GM18519 (cell line): Measurements from ENCODE around the gene ABCB8.
A peak's percentile ranks its signal among the peaks of the same experiment; 100 is the strongest.

Experiments
- ATAC-seq: cut with Tn5 transposase; IDR thresholded peaks from one replicate; pipeline ENCODE4 v1.9.1; 2021; ENCODE audit warnings: mild to moderate bottlenecking, moderate library complexity; ENCODE audit not compliant: unreplicated experiment, low FRiP score

The ABCB8 gene

DNA sequence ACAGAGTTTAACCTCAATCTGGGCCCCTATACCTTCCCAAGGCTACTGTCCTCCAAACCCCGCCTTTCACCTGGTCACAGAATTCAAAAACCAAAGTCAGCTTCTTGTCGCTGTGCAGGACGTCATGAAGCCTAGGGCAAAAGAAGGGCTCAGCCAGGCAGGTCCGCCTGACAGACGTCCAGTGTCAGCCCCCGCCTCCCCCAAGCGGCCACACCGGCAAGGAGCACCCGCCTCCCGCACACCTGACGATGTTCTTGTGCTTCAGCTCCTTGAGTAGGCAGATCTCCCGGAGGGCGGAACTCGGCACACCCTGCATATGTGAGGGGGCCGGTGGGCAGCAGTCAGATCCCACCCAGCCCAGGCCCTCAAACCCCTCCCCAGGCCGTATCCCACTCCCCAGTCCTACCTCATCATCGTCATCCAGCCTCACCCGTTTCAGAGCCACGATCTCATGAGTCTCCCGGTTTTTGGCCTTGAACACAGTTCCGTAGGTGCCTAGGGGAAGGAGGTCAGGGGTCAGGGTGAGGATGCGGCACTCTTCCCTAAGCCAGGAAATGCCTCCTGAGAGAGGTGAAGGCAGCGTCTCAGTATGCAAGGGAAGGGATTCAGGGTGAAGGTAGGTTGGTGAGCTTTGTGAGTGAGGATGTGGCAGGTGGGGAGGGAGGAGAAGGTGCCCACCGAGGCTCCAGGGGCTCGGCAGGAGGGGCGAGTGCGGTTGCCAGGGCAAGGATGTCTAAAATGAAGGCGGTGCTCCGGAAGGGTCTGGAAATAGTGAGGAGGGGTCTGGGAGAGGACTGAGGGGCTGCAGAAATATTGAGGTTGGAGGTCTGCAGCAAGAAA is 28.6 kb downstream of the ABCB8 start:
- no peak for ATAC-seq

DNA sequence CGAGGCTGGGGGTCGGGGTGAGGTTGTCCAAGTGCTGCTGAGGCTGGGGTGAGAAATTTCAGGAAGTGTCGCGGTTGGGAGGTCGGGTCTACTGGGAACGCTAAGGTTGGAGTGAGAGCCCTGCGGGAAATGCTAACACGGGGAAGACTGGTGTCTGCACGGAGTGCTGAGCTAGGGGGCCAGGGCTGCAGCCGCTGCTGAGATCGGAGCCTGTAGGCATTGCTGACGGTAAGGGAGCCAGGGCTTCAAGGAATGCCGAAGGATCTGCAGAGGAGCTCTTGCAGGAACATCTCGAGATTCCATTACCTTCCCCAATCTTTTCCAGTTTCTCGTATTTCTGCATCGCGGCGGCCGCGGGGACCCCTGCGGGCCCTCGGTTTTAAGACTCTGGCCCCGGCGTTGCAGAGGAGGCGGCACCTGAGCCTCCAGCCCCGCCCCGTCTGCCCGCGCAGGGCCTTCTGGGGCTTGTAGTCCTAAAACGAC is 29.3 kb downstream of the ABCB8 start, which contains the start of gene CDK5:
Gene CDK5 (minus strand): TSS at position 392 of the 483 bp plus-strand sequence. CDS start 49 bp downstream, at position 343.
- no peak for ATAC-seq

DNA sequence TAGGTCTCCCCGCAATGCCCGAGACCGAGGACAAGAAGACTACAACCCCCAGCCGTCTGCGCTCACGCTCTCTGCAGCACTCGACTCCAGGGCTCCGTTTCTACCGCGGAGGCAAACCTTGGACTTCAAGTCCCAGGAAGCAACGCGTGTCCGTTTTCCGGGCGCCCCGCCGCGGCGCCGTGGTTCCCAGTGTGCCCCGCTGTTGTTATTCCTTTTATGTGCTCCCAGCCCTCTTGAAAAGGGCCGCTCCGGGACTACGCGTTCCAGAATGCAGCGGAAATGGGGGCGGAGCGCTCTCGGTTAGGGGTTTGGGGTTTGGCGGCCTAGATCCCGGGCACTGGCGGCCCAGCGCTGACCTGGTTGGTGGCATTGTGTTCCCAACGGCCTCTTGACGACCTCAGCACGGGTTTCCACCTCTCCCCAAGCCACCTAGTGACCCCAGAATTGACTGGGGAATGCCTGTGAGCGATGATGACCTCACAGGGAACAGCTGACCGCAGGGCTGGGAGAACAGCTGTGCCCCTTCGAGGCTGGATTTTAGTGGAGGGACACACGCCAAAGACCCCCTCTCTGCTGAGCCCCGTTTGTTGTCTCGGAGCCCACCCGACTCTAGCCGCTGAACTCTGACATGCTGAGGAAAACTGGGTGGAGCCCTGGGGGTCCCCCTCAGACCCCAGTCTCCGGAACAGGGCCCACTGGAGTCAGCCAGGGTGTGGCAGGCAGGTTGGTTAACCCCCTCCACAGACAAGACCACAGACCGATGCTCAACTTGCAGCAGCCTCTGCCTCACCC is 29.9 kb downstream of the ABCB8 start:
- ATAC-seq: peak; percentile 82

DNA sequence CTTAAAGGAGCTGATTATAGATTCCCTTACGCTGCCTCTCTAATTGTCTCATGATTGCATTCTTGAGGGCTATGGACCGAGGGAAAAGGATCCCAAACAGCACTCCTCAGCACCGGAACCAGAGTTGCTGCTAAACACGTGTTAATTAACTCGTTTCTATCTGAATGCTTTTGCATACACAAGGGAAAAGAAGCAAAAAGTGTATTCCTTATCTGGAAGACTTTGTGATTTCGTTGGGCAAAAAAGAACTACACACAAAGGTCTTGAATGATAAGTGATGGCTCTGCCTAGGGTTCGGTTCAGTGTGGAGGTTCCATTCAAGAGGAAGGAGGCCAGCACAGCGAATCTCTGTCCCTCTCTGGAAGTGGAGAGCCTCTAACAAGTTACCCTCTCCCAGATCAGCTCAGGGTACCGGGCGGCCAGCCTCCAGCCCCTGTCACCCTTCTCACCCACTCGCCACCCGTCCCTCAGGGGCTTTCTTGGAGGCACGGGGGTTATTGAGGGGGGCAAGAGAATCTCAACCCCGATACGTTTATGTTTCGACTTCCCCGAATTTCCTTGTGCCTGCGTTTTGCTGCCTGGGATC is 30.6 kb downstream of the ABCB8 start:
- ATAC-seq: no peak

DNA sequence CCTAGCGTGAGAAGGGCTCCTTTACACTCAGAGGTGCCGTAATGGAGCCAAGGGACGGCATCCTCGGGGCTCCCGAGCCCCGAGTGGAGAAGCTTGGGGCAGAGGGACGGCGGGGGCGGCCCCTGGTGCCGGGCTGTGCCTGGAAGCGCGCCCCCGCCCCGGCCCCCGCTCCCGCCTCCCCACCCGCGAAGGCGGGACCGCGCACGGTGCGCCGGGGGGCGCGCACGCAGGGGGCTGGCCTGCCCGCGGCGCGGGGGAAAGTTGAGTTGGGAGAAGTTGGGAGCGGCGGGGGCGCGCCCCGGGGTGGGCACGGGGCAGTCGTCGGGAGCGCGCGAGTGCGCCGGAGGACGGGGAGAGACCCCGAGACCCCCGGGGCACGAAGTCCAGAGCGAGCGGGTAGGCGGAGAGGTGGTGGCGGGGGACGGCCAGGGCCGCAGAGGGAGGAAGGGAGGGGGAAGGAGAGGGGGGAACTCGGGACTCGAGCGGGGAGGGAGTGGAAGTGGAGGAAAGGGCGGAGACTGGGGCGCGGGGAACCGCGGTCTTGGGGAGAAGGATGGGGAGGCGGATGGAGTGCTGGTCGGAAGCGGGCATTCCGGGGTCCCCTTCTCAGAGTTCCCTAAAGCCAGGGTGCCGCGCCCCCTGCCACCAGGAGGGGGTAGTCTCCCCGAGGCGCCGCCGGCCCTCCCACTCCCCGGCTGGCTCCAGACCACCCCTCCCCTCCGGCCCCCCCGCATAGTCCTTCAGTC is 31.3 kb downstream of the ABCB8 start, which contains the start of gene SLC4A2:
Gene SLC4A2 (plus strand): TSS at position 223 of the 746 bp plus-strand sequence. CDS start 2,399 bp downstream, outside the sequence.
- ATAC-seq: no peak

DNA sequence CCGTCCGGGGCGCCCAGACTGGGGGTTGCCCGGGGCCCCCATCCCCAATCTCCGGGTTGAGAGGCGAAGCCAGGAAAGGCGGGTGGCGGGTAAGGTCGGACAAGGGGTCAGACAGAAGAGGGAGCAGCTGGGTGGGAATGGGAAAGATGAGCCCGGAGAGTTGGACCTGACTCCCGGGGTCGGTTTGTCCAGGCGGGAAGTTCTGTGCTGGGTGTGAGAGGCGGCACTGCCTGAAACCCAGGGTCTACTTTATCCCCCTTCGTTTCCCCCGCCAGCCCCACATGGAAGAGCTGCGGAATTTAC is 31.8 kb downstream of the ABCB8 start:
- ATAC-seq: no peak

DNA sequence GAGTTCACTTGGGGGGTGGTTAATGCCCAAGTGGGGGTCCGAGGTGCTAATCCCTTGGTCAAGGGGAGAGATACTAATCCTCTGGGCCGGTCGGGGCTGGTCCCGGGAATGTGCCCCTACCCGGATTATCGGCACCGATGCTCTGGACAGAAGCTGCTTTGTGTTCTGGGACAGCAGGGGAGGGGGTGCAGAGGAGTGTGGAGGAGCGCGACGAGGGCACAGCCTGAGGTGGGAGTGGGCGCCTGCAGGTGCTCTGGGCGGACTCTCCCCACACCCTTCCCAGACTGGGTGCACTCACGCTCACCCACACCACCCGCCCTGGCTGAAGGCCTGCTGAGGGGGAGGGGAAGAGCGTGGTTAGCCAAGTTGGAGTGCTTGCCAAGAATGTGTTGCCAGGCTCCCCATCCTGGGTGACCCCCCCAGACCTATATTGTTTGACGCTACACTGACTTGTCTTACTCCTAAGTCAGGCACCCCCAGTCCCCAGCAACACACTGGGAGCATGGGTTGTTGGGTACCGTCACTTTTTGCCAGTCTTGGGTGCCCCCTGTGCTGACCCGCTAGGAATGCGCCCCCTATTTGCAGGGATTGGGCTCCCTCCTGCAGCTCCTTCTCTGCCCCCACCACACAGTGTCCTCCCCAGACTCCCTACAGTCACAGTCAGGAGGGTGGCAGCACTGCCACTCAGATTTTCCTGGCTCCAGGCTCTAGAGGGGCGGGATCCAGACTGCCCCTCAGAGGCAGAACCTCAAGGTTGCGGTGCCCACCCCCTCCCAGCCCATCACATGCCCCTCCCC is 32.4 kb downstream of the ABCB8 start:
- no peak for ATAC-seq

DNA sequence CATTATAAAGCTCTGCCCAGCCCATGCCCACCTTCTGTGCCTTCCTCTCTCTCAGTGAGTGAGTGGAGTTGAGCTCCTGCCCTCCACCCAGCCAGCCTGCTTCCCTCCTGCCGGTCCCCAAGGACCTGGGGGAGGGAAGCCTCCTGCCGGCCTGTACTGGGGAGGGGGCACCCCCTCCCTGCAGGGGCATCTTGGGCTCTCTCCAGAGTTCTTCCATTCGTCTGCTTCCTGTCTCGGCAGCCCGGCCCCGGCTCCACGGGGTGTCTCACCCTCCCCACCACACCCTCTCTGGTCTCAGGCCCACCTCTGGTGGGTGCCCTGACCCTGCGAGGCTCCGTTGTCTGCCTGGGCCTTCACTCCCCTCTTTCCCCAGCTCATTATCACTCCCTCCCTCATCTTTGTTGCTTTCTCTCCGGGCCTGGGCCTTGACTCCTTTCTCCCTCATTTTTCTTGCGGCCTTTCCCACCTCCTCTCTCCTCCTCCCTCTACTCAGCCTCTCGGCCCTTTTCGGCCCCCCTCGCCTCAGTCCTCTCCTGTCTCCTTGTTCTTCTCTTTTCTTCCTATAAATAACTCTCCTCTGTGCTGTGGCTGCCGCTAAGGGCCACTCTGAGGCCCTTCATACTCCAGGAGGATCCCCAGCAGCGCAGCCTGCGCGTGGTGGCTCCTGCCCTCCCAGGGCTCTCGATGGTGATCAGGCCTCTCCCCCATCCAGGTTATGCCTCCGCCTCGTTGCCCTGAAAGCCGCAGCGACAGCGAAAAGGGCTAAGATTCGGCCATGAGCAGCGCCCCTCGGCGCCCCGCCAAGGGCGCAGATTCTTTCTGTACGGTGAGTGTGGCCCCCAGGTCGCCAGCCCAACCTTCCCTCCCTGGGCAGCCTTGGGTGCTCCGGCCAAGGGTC is 33.2 kb downstream of the ABCB8 start:
- no peak for ATAC-seq

DNA sequence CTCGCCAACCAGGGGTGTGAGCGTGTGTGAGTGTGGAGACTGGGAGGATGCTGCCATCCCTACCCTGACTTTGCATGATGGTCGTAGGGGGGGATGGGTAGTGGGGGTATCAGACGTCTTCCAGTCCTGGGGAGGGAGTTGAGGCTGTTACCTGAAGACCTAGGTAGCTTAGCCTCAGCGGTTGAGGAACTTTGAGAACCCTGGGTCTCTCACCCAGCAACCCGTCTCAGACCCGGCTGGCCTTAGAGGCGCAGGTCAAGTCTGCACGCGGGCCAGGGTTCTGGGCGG is 33.8 kb downstream of the ABCB8 start:
- no peak for ATAC-seq

DNA sequence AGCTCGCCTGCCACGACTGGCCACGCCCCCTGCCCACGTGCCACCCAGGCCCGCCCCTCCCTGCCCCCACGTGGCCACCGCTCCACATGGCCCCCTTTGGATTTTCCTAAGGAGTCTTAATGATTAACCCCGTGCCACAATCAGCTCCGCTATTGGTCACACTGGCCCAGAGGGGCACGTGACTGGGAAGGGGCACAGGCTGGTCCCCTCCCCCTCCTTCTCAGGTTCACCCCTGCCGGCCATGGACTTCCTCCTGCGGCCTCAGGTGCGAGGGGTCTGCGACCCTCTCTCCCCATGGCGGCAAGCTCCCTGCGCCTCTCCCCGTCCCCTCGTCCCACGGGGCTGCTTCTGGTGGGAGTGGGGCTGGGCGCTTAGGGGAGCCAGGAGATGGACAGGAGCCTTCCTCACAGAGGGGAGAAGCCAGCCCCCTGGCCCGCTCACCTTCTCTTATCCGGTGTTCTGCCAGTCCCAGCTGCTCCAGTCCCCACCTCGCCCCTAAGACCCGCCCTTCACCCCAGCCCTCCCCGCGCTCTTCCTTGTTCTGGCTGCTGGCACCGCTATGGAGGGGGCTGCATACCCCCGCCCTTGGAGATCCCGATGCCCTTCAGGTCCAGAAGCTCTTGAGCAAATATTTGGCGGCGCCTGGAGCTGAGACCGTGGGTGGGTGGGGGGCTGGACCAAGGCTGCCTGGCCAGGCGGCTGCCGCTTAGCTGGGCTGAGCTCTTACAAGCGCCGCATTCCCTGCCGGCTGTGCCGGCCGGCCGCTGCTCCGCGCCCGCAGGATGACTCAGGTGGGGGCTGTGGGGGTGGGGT is 34.4 kb downstream of the ABCB8 start:
- no peak for ATAC-seq

DNA sequence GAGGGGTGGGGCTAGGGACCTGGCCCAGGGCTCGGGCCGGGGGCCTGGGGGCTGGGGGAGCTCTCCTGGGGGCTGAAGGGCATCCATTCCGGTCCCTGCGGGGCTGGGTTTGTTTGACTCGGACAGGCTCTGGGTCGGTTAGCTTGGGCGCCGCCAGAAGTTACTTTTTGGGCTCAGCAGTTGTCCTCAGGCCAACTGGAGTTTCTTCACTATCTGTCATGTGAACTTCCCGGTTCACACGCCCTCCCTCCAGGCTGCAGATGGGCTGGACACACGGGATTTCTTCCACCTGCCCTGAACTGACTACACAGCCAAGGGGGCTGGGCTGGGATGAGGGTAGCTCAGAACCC is 34.9 kb downstream of the ABCB8 start:
- ATAC-seq: no peak

DNA sequence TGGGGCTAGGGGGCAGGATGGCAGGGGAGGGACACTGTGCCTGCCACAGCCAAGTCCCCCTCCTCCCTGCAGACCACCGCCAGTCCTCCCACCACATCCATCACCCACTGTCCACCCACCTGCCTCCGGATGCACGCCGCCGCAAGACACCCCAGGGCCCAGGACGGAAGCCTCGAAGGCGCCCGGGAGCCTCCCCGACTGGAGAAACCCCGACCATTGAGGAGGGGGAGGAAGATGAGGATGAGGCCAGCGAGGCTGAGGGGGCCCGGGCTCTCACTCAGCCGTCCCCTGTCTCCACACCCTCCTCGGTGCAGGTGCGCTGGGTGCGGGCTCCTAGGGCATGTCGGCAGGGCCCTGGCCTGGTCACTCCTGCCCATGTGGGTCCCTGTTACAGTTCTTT is 36.2 kb downstream of the ABCB8 start:
- no peak for ATAC-seq

DNA sequence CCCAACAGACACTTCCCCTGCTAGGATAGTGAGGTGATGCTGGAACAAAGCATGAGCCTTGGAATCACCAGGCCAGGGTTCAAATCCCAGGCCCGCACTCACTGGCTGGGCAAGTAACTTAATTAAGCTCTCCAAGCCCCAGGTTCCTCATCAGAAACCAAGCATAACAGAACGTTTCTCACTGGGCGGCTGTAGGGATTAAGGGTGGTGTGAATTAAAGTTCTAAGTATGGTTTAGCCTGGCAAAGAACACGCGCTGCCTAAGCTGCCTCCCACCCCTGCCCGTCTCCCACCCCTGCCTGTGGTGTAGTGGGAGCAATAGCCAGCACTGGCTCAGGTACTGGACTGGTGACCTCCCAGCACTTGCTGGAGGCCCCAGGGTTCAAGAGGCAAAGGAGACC is 36.7 kb downstream of the ABCB8 start:
- no peak for ATAC-seq

DNA sequence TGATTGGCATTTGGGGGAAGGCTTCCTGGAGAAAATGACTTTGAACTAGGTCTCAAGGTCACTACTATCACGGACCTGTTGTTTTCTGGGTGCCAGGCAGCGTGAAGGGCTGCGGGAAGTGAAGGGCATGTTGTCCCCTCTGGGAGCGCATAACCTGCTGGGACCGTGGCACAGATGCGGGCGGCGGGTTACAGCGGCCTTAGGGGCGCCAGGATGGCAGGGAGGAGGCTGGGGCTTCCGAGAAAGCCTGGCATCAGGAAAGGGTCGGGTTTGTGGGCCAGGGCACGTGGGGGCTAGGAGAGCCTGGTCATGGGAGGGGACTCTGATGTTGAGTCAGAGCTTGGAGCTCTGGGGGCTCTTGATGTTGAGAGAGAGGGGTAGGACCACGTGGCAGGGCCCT is 37.3 kb downstream of the ABCB8 start:
- ATAC-seq: no peak

DNA sequence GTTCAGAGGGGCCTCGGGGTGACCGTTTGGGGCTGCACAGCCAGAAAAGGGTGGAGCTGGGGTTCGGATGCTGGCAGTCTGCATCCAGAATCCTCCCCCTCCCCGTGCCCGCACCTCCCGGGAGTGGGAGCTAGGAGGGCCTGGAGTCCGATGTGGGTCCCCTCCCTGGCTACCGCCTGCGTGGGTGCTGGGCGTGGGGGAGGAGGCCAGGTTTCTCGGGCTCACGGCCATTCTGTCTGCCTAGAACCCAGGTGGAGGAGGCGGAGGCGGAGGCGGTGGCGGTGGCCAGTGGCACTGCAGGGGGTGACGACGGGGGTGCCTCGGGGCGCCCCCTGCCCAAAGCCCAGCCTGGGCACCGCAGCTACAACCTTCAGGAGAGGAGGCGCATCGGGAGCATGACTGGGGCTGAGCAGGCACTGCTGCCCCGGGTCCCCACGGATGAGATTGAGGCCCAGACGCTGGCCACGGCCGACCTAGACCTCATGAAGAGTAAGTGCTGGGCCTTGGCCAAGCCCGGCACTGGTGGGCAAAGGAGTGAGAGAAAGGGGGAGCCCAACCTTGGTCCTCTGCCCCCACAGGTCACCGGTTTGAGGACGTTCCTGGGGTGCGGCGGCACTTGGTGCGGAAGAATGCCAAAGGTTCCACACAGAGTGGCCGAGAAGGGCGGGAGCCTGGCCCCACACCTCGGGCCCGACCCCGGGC is 38.2 kb downstream of the ABCB8 start:
- no peak for ATAC-seq

DNA sequence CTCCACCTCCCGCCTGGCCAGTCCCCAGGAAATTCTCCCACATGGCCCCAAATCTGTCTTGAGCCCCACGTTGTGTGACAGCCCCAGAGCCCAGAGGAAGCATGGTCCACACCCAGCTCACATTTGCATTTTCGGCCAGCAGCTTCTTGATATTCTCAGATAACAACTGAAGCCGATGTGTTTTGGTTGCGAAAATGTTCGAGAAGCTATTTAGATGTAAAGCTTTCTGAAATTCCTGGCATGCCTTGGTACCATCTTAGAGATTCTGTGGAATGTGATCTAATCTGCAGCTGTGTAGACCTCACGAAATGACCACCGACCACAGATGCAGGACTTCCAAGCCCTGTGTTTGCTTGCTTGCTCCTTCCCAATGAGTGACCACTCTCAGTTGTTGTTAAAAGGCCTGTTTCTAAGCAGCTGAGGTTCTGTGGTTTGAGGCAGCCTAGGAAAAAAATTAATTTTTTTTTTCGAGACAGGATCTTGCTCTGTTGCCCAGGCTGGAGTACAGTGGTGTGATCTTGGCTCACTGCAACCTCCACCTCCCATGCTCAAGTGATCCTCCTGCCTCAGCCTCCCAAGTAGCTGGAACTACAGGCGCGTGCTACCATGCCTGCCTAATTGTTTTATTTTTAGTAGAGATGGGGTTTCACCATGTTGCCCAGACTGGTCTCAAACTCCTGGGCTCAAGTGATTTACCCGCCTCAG is 40.0 kb downstream of the ABCB8 start:
- ATAC-seq: no peak
